DND-41 (cell line): Measurements from ENCODE around the gene KANTR.

Experiments
- ATAC-seq: fragments of 200-7000 bp; cut with Tn5 transposase; 3 replicates; pipeline ENCODE4 v1.9.1; 2021; ENCODE audit warnings: low read depth; ENCODE audit not compliant: insufficient read depth
- DNase-seq: peaks from one replicate; pipeline ENCODE4 v3.0.0-alpha.2; 2020
- H2AFZ ChIP-seq: 2 replicates; pipeline ENCODE4 v1.6.0; 2012; ENCODE audit warnings: low read depth, low read length
- H3K27ac ChIP-seq: 2 replicates; pipeline ENCODE4 v1.5.1; 2012; ENCODE audit warnings: low read length, inconsistent platforms
- H3K27me3 ChIP-seq: fragments of 200-600 bp; sonication (generic); 2 replicates; pipeline ENCODE4 v1.6.0; 2012; ENCODE audit warnings: low read length, mild to moderate bottlenecking, inconsistent platforms; ENCODE audit not compliant: insufficient read depth, poor library complexity
- H3K36me3 ChIP-seq: 2 replicates; pipeline ENCODE4 v1.5.1; 2012; ENCODE audit warnings: low read length, inconsistent platforms; ENCODE audit not compliant: insufficient read depth
- H3K4me1 ChIP-seq: 2 replicates; pipeline ENCODE4 v1.5.1; 2012; ENCODE audit warnings: mild to moderate bottlenecking, low read length; ENCODE audit not compliant: insufficient read depth
- H3K4me2 ChIP-seq: 2 replicates; pipeline ENCODE4 v1.6.0; 2012; ENCODE audit warnings: mild to moderate bottlenecking, moderate library complexity, low read length, inconsistent platforms; ENCODE audit not compliant: insufficient read depth
- H3K4me3 ChIP-seq, 2 experiments: fragments of 200-600 bp in 1 of 2; shearing (Covaris generic) in 1 of 2; 2 replicates each; pipeline ENCODE4 v1.5.1; 2012 to 2016; ENCODE audit warnings: inconsistent platforms in 2 of 2, low read length in 2 of 2, mild to moderate bottlenecking in 2 of 2, low read depth in 1 of 2, moderate library complexity in 1 of 2
- H3K79me2 ChIP-seq: 2 replicates; pipeline ENCODE4 v1.6.0; 2012; ENCODE audit warnings: low read length, inconsistent platforms; ENCODE audit not compliant: insufficient read depth
- H3K9ac ChIP-seq: 2 replicates; pipeline ENCODE4 v1.6.0; 2012; ENCODE audit warnings: low read depth, mild to moderate bottlenecking, inconsistent platforms, low read length, moderate library complexity
- H3K9me3 ChIP-seq: 2 replicates; pipeline ENCODE4 v1.5.1; 2012; ENCODE audit warnings: low read length, moderate library complexity, mild to moderate bottlenecking, inconsistent platforms; ENCODE audit not compliant: insufficient read depth, severe bottlenecking
- H4K20me1 ChIP-seq: 2 replicates; pipeline ENCODE4 v1.6.0; 2012; ENCODE audit warnings: low read length; ENCODE audit not compliant: insufficient read depth
- EZH2 ChIP-seq: IDR thresholded peaks from 3 replicates; pipeline ENCODE4 v1.6.1; 2012; ENCODE audit warnings: borderline replicate concordance, low read depth, mild to moderate bottlenecking, moderate library complexity, low read length, inconsistent platforms; ENCODE audit not compliant: severe bottlenecking
- TF ChIP-seq, protein P1 (sequence below): IDR thresholded peaks from 2 replicates; pipeline ENCODE4 v1.5.1; 2012; ENCODE audit warnings: borderline replicate concordance, low read length, moderate library complexity, mild to moderate bottlenecking; ENCODE audit not compliant: poor library complexity, severe bottlenecking; ENCODE audit errors: extremely low read depth

Gene KANTR

DNA sequence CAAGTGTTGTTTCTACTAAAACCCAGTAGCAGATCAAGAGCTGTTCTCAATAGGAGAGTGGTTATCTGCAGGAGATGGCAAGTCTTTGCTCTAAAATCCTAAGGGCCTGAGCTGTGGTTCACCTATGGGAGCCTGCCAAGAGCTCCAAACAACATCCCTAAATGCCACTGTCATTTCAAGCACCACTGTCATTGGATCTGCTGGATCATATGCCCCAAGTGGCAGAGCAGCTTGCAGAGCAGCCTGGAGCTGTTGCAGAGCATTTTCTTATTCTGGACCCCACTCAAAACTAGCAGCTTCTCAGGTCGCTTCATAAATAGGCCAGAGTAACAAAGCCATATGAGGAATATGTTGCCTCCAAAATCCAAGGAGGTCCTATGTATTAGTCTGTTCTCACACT is 59.6 kb downstream of the KANTR start:
- no peak for ATAC-seq
- H3K4me1 ChIP-seq, result no peaks in the 10 kb centered on the region
- TF ChIP-seq EZH2, result no peak
- TF ChIP-seq, protein P1, sequence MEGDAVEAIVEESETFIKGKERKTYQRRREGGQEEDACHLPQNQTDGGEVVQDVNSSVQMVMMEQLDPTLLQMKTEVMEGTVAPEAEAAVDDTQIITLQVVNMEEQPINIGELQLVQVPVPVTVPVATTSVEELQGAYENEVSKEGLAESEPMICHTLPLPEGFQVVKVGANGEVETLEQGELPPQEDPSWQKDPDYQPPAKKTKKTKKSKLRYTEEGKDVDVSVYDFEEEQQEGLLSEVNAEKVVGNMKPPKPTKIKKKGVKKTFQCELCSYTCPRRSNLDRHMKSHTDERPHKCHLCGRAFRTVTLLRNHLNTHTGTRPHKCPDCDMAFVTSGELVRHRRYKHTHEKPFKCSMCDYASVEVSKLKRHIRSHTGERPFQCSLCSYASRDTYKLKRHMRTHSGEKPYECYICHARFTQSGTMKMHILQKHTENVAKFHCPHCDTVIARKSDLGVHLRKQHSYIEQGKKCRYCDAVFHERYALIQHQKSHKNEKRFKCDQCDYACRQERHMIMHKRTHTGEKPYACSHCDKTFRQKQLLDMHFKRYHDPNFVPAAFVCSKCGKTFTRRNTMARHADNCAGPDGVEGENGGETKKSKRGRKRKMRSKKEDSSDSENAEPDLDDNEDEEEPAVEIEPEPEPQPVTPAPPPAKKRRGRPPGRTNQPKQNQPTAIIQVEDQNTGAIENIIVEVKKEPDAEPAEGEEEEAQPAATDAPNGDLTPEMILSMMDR, result no peak
- no peak overlapping the region for H3K4me2 ChIP-seq
- no peaks in the 10 kb centered on the region for H3K9me3 ChIP-seq
- H3K36me3 ChIP-seq, result peaks cover 2% of the 10 kb centered on the region; the same call in 1 of the 2 replicates
- no peaks in the 10 kb centered on the region for H3K79me2 ChIP-seq
- no peak overlapping the region for H3K27ac ChIP-seq
- no peaks in the 10 kb centered on the region for H3K27me3 ChIP-seq
- H4K20me1 ChIP-seq, result no peaks in the 10 kb centered on the region
- no peak overlapping the region for H3K9ac ChIP-seq
- no peak for DNase-seq
- H3K4me3 ChIP-seq, result no peak overlapping the region
- no peak overlapping the region for H2AFZ ChIP-seq

DNA sequence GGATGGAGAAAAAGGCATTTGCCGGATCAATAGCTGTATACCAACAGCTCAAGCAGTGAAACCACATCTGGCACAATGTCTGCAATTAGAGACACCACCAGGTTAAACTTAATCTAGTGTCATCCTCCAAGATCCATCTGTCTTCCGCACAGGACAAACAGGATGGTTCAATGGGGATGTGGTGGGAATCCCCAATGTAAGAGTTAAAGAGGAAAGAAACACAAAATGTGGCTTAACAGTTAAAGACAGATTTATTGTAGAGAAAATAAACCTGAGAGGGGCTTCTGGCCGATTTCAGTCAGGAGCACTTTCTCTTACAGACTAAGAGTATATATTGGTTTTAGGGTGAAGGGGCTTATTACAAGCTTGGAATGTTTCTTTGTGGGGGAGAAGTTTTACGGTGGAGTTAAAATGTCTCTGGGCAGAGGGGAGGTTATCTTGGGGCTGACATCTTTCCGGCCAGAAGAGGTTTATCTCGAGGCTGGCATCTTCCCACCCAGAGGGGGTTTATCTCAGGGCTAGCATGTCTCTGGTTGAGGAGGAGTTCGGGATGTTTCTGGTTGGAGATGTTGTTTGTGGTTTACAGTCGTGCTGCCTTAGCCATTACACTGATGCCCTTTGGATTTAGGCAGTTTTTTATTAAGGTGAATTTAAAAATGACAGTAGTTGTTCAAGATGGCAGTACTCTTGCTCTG is 61.7 kb downstream of the KANTR start:
- H3K4me1 ChIP-seq, result no peaks in the 10 kb centered on the region
- ATAC-seq (no peak), DNase-seq (no peak)
- H3K27me3 ChIP-seq, result no peaks in the 10 kb centered on the region
- no peak overlapping the region for H3K9ac ChIP-seq
- H3K9me3 ChIP-seq, result no peaks in the 10 kb centered on the region
- H3K4me3 ChIP-seq, result no peak overlapping the region
- no peak overlapping the region for H3K27ac ChIP-seq
- no peaks in the 10 kb centered on the region; the same call in 1 of the 2 replicates for H3K79me2 ChIP-seq
- no peaks in the 10 kb centered on the region for H4K20me1 ChIP-seq
- H3K36me3 ChIP-seq, result peaks cover 2% of the 10 kb centered on the region; the same call in 1 of the 2 replicates
- H3K4me2 ChIP-seq, result no peak overlapping the region
- H2AFZ ChIP-seq, result no peak overlapping the region
- TF ChIP-seq EZH2, result no peak
- TF ChIP-seq, protein P1, result no peak

DNA sequence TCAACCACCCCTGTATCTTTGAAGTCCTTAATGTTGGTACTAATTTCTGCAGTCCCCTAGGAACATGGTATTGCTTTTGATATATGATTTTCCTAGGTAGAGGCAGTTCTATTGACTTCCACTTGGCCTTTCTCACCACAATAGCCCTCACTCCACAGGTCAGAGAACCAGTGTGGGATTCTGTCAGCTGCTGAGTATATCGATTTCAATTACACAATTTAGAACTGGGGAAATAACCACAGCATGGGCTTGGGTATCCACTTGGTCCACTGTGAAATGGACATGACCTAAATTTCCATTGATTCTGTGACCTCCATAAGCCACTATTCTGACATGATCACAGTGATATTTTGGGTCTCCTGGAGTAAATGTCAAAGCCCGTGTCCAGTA is 62.3 kb downstream of the KANTR start:
- TF ChIP-seq EZH2, result no peak
- TF ChIP-seq, protein P1, result no peak
- Histone ChIP-seq H3K27ac (no peak overlapping the region), H3K27me3 (no peaks in the 10 kb centered on the region), H3K4me3 (no peak overlapping the region), H4K20me1 (no peaks in the 10 kb centered on the region), H3K79me2 (no peaks in the 10 kb centered on the region; the same call in 1 of the 2 replicates), H3K9me3 (no peaks in the 10 kb centered on the region), H3K4me1 (no peaks in the 10 kb centered on the region), H2AFZ (no peak overlapping the region), H3K36me3 (peaks cover 2% of the 10 kb centered on the region; the same call in 1 of the 2 replicates), H3K4me2 (no peak overlapping the region), H3K9ac (no peak overlapping the region)
- no peak for ATAC-seq
- no peak for DNase-seq

DNA sequence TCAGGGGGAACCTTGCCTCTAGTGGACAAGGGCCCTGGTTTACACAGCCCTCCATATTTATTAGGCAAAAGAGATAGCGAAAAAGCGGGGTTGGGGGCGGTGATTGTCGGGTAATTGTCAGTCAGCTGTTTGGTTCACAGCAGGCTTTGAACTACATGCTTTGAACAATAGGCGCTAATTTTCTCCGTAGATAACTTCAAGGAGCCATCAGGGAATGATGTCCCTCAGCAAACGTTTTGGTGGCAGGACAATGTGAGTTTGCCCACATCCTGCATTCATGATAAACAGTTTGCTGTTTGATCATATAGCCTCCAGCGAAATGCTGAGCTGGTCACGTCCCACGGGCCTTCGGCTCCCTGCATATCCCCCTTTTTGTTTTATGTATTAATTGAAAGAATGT is 65.2 kb downstream of the KANTR start:
- Histone ChIP-seq H3K9me3 (no peaks in the 10 kb centered on the region), H4K20me1 (no peaks in the 10 kb centered on the region), H3K36me3 (no peaks in the 10 kb centered on the region), H3K4me1 (no peaks in the 10 kb centered on the region), H3K27me3 (no peaks in the 10 kb centered on the region), H2AFZ (no peak overlapping the region), H3K4me3 (no peak overlapping the region), H3K79me2 (no peaks in the 10 kb centered on the region; the same call in 1 of the 2 replicates), H3K27ac (no peak overlapping the region), H3K4me2 (no peak overlapping the region), H3K9ac (no peak overlapping the region)
- TF ChIP-seq, protein P1, result no peak
- TF ChIP-seq EZH2, result no peak
- ATAC-seq (no peak), DNase-seq (no peak)
